Hindlimb muscle (tissue), 1 donor: ENCODE results near the gene ABCA9. TPM values are rescaled to one million over a fixed set of nuclear protein-coding genes. Genes with fewer than 3 reads are reported as not detected.

ENCODE experiments used
- DNase-seq: peaks from one replicate; pipeline ENCODE4 v3.0.0-alpha.2; 2013
- polyA plus RNA-seq: library from polyadenylated mRNA; unstranded; fragments of 120-200 nt; gene quantifications from one replicate; pipeline ENCODE4 v1.2.1, GENCODE V29; 2013; ENCODE audit not compliant: insufficient read length

ABCA9 gene
- polyA plus RNA-seq, 1 donor = 17.8 TPM

- DNase-seq = no peak
These were observed 4.4 kb upstream of the ABCA9 start for GRCh38 chr17:69065113-69065512.

GRCh38 chr17:69064476-69064875 lies 3.7 kb upstream of the ABCA9 start:
- no peak for DNase-seq

GRCh38 chr17:69064001-69064400 lies 3.3 kb upstream of the ABCA9 start:
- DNase-seq = no peak

- DNase-seq = no peak
These were observed 2.3 kb upstream of the ABCA9 start for GRCh38 chr17:69062860-69063581.

- DNase-seq = peak; percentile 22
These were observed 1.2 kb upstream of the ABCA9 start for GRCh38 chr17:69061721-69062556.

- peak; percentile 21 for DNase-seq
These were observed 1.1 kb downstream of the ABCA9 start for GRCh38 chr17:69059458-69060175.

- DNase-seq = no peak
These were observed 2.6 kb downstream of the ABCA9 start for GRCh38 chr17:69058165-69058564.

GRCh38 chr17:69057280-69057679 lies 3.4 kb downstream of the ABCA9 start:
- no peak for DNase-seq

GRCh38 chr17:69056179-69056823 lies 4.4 kb downstream of the ABCA9 start:
- no peak for DNase-seq

- DNase-seq = no peak
These were observed 5.4 kb downstream of the ABCA9 start for GRCh38 chr17:69055334-69055733.

GRCh38 chr17:69050999-69051775 lies 9.5 kb downstream of the ABCA9 start:
- DNase-seq = peak; percentile 29

- DNase-seq = no peak
These were observed 12.1 kb downstream of the ABCA9 start for GRCh38 chr17:69048634-69049033.

- peak; percentile 19 for DNase-seq
These were observed 13.1 kb downstream of the ABCA9 start for GRCh38 chr17:69047368-69048263.

GRCh38 chr17:69046121-69046807 lies 14.5 kb downstream of the ABCA9 start:
- no peak for DNase-seq

GRCh38 chr17:69045646-69046045 lies 15.1 kb downstream of the ABCA9 start:
- DNase-seq = no peak

GRCh38 chr17:69044371-69044770 lies 16.4 kb downstream of the ABCA9 start:
- DNase-seq = no peak

GRCh38 chr17:69043098-69043734 lies 17.5 kb downstream of the ABCA9 start:
- DNase-seq = no peak

GRCh38 chr17:69042308-69042707 lies 18.4 kb downstream of the ABCA9 start:
- DNase-seq = no peak

GRCh38 chr17:69031839-69032238 lies 28.9 kb downstream of the ABCA9 start:
- no peak for DNase-seq

GRCh38 chr17:69030169-69030568 lies 30.6 kb downstream of the ABCA9 start:
- DNase-seq = no peak
